NCI-H510A treated with DMSO at 0.1 percent for 48 hours (cell line): ENCODE data around the gene EPAS1.

Source experiments
- DNase-seq: peaks from one replicate; lab custom pipeline; 2025; lab: John Stamatoyannopoulos, UW

The EPAS1 gene

GRCh38 chr2:46339676-46340459, 42.7 kb downstream of the EPAS1 start:
- no peak for DNase-seq

GRCh38 chr2:46340740-46341420, 43.7 kb downstream of the EPAS1 start:
- DNase-seq = no peak

- DNase-seq = no peak
These were observed 45.5 kb downstream of the EPAS1 start for GRCh38 chr2:46342566-46343315.

- DNase-seq = no peak
These were observed 47.5 kb downstream of the EPAS1 start for GRCh38 chr2:46344706-46345105.

- no peak for DNase-seq
These were observed 48.6 kb downstream of the EPAS1 start for GRCh38 chr2:46345775-46346174.

GRCh38 chr2:46346719-46347118, 49.5 kb downstream of the EPAS1 start:
- no peak for DNase-seq

GRCh38 chr2:46347648-46348280, 50.6 kb downstream of the EPAS1 start:
- DNase-seq = no peak

- no peak for DNase-seq
These were observed 51.9 kb downstream of the EPAS1 start for GRCh38 chr2:46349115-46349547.

- DNase-seq = no peak
These were observed 53.0 kb downstream of the EPAS1 start for GRCh38 chr2:46350029-46350689.

- DNase-seq = no peak
These were observed 54.0 kb downstream of the EPAS1 start for GRCh38 chr2:46351098-46351749.

- no peak for DNase-seq
These were observed 54.5 kb downstream of the EPAS1 start for GRCh38 chr2:46351750-46352138.

- DNase-seq = no peak
These were observed 55.4 kb downstream of the EPAS1 start for GRCh38 chr2:46352621-46353020.

GRCh38 chr2:46353509-46353908, 56.3 kb downstream of the EPAS1 start:
- DNase-seq = peak; percentile 54

GRCh38 chr2:46355756-46356155, 58.5 kb downstream of the EPAS1 start:
- DNase-seq = no peak

GRCh38 chr2:46356991-46357390, 59.8 kb downstream of the EPAS1 start:
- no peak for DNase-seq

- DNase-seq = no peak
These were observed 61.5 kb downstream of the EPAS1 start for GRCh38 chr2:46358713-46359112.

GRCh38 chr2:46360303-46360702, 63.1 kb downstream of the EPAS1 start:
- DNase-seq = no peak

GRCh38 chr2:46361920-46362666, 64.9 kb downstream of the EPAS1 start:
- no peak for DNase-seq

- DNase-seq = no peak
These were observed 65.4 kb downstream of the EPAS1 start for GRCh38 chr2:46362667-46363012.

GRCh38 chr2:46363535-46364170, 66.4 kb downstream of the EPAS1 start:
- DNase-seq = no peak
